Ovary (tissue), 9 donors: ENCODE results near the gene RALB. TPM values are rescaled to one million over a fixed set of nuclear protein-coding genes. Genes with fewer than 3 reads are reported as not detected.

Source experiments
- DNase-seq, 5 donors: peaks; one replicate each; pipeline ENCODE4 v3.0.0-alpha.2; 2019 to 2020
- H3K27ac ChIP-seq, 2 donors: fragments of 200-600 bp; one replicate each; pipeline versions ENCODE4 v1.5.1 to v1.8.0; 2019 to 2022
- H3K27me3 ChIP-seq: fragments of 200-600 bp; one replicate; pipeline ENCODE4 v1.8.0; 2022
- H3K36me3 ChIP-seq: fragments of 200-600 bp; sonication (generic); one replicate; pipeline ENCODE4 v1.5.1; 2019
- H3K4me1 ChIP-seq: one replicate; pipeline ENCODE4 v1.8.1; 2013; ENCODE audit warnings: mild to moderate bottlenecking, moderate library complexity; ENCODE audit not compliant: insufficient read depth
- H3K4me3 ChIP-seq: fragments of 200-600 bp; sonication (generic); one replicate; pipeline ENCODE4 v1.5.1; 2017
- H3K9me3 ChIP-seq, 2 donors: fragments of 200-600 bp in 1 of 2; sonication (generic) in 1 of 2; one replicate each; pipeline versions ENCODE4 v1.5.1 to v1.8.1; 2013 to 2019; ENCODE audit warnings: mild to moderate bottlenecking in 1 of 2, moderate library complexity in 1 of 2
- CTCF ChIP-seq, 3 donors: fragments of 450-650 bp in 2 of 3; fragments of 200-600 bp in 1 of 3; IDR thresholded peaks; one replicate each; pipeline versions ENCODE4 v1.5.1 to v1.8.0; 2016 to 2022; ENCODE audit warnings: antibody characterized with exemption in 3 of 3, mild to moderate bottlenecking in 1 of 3
- EP300 ChIP-seq: sonication (generic); formaldehyde crosslinking; IDR thresholded peaks from one replicate; pipeline ENCODE4 v1.6.1; 2017; ENCODE audit warnings: antibody characterized with exemption
- POLR2A ChIP-seq: fragments of 450-650 bp; IDR thresholded peaks from one replicate; pipeline ENCODE4 v1.6.1; 2017; ENCODE audit warnings: antibody characterized with exemption, mild to moderate bottlenecking, moderate library complexity
- WGBS, 3 donors: extraction: QIAGEN DNeasy Blood & Tissue Kit in 1 of 3; methylation state at CpG; one replicate each; pipeline versions ENCODE4 v1.1.5 to v1.1.7; 2013 to 2017; 5-methylcytosine and 5-hydroxymethylcytosine counted together
- intact Hi-C, 4 donors: fragments of 100-400 bp; cut with DNase I; formaldehyde crosslinking; loops; one replicate each; pipeline versions ENCODE4 v1.11.0 to v1.15.1; 2022 to 2023
- polyA plus RNA-seq, 2 donors: library from polyadenylated mRNA; stranded (reverse); fragments of 200-250 nt in 1 of 2; fragments of 350-450 nt in 1 of 2; fragmentation: Illumina TruSeq in 1 of 2; extraction: RNeasy Lipid Tissue Mini Kit (QIAGEN cat#74804) in 1 of 2; gene quantifications; one replicate each; pipeline ENCODE4 v1.2.3, GENCODE V29; 2013 to 2014
- total RNA-seq, 7 donors: library from RNA; depleted of rRNA in 2 of 7; stranded (reverse); fragments of >200 nt in 2 of 7; fragmentation: NEBNext Ultra II Directional in 3 of 7; extraction: Animal tissue kit (Norgen Biotek cat#: 25700) in 3 of 7; gene quantifications; one replicate each; pipeline versions ENCODE4 v1.1.0 to v1.2.4, GENCODE V29; 2016 to 2023
- donor health status: DM: no; HTN: no; CAD: no; lungs with moderate emphysema.
- donor health status: DM: no; HTN: no; CAD: no.
- donor health status: Bipolar disorder and iron deficiency.
- donor health status: DM: yes; HTN: yes; CAD: no.
- donor health status: DM: no; HTN: no; CAD: no.
- donor health status: DM: yes; HTN: yes; CAD: no.

Gene RALB
- total and polyA plus RNA-seq, 9 donors, result 18.2 to 92.7 (median 34.9) TPM

- TF ChIP-seq POLR2A (no peak), EP300 (no peak), CTCF (IDR thresholded peaks at IDR 0.05) (no peak)
- 92 to 95% (median 95%) methylated on average over 15 of the region's 15 CpGs for WGBS, 3 donors
- intact Hi-C loops, result loop anchor here in 2 of 4 donors (5.0 to 10.0 kb wide), 2 partner anchors 62 to 64 kb away; partner anchors contain the start of gene RALB (in 2 of the 2)
- Histone ChIP-seq H3K36me3 (no peaks in the 10 kb centered on the region), H3K27ac (no peak overlapping the region), H3K4me3 (no peak overlapping the region), H3K4me1 (peaks cover 3% of the 10 kb centered on the region), H3K9me3 (no peaks in the 10 kb centered on the region), H3K27me3 (no peaks in the 10 kb centered on the region)
- no peak for DNase-seq
These were observed 64.0 kb downstream of the RALB start for GRCh38 chr2:120316528-120317179.

DNA sequence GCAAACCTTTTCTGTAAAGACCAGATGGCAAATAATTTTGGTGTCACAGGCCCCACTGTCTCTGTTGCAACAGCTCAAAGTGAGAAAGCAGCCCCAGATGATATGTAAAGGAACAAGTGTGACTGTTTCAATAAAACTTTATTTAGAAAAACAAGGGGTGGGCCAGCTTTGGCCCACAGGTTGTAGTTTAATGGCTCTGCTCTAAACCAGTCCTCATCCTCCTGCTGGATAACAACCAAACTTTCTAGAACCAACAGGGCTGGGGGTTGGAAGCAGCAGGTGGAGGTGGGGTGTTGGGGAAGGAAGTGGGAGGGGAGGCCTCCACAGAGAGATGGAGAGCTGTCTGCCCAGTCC is 64.5 kb downstream of the RALB start:
- Histone ChIP-seq H3K4me1 (peaks cover 3% of the 10 kb centered on the region), H3K9me3 (no peaks in the 10 kb centered on the region), H3K36me3 (no peaks in the 10 kb centered on the region), H3K4me3 (no peak overlapping the region), H3K27ac (no peak overlapping the region), H3K27me3 (no peaks in the 10 kb centered on the region)
- intact Hi-C loops, result loop anchor here in 2 of 4 donors (5.0 to 10.0 kb wide), 2 partner anchors 62 to 65 kb away; partner anchors contain the start of gene RALB (in 2 of the 2)
- TF ChIP-seq CTCF (IDR thresholded peaks at IDR 0.05) (no peak), EP300 (no peak), POLR2A (no peak)
- no peak for DNase-seq

DNA sequence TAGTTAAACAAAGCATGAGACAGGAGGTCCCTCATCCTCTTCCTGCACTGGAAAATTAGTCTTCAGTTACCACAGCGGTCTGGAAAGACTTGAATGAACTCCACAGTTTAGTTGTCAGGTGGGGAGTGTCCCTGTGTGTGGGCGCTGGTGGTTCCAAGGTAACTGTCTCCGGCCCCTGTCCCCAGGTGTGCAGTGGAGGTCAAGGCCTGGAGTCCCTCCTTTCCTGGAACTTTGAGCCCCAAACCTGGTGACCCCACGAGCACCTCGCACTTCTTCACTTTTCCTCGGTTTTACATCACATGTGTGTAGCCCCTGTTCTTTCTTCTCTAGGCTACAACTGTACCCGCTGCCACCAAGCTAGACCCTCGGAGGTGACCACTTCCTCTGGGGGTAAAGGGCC is 65.3 kb downstream of the RALB start:
- no peak overlapping the region for H3K4me3 ChIP-seq
- peaks cover 3% of the 10 kb centered on the region for H3K4me1 ChIP-seq
- intact Hi-C loops, result loop anchor here in 2 of 4 donors (5.0 to 10.0 kb wide), 2 partner anchors 63 to 66 kb away; partner anchors contain the start of gene RALB (in 2 of the 2)
- H3K9me3 ChIP-seq, result no peaks in the 10 kb centered on the region
- no peaks in the 10 kb centered on the region for H3K36me3 ChIP-seq
- no peaks in the 10 kb centered on the region for H3K27me3 ChIP-seq
- H3K27ac ChIP-seq, result no peak overlapping the region
- 96 to 98% (median 97%) methylated on average over 8 of the region's 8 CpGs for WGBS, 3 donors
- no peak for DNase-seq
- TF ChIP-seq EP300 (no peak), CTCF (IDR thresholded peaks at IDR 0.05) (no peak), POLR2A (no peak)

- H3K36me3 ChIP-seq, result no peaks in the 10 kb centered on the region
- DNase-seq, result peak; percentile 29 to 79 (median 55)
- intact Hi-C loops, result loop anchor here in 2 of 4 donors (5.0 to 10.0 kb wide), 2 partner anchors 64 to 66 kb away; partner anchors contain the start of gene RALB (in 2 of the 2)
- 54 to 58% (median 56%) methylated on average over 8 of the region's 8 CpGs for WGBS, 3 donors
- no peaks in the 10 kb centered on the region for H3K27me3 ChIP-seq
- peaks cover 3% of the 10 kb centered on the region for H3K4me1 ChIP-seq
- H3K9me3 ChIP-seq, result no peaks in the 10 kb centered on the region
- H3K27ac ChIP-seq, result no peak overlapping the region
- no peak overlapping the region for H3K4me3 ChIP-seq
- no peak for TF ChIP-seq POLR2A
- no peak for TF ChIP-seq CTCF (IDR thresholded peaks at IDR 0.05)
- TF ChIP-seq EP300, result no peak
These were observed 66.0 kb downstream of the RALB start for GRCh38 chr2:120318626-120319025.
